GM19324 (cell line): ENCODE data around the gene PRR3.

ENCODE experiments used
- ATAC-seq: cut with Tn5 transposase; IDR thresholded peaks from one replicate; pipeline ENCODE4 v1.9.1; 2021; ENCODE audit warnings: mild to moderate bottlenecking, moderate library complexity; ENCODE audit not compliant: unreplicated experiment, low FRiP score

Gene PRR3

GRCh38 chr6:30610065-30610464, 53.0 kb downstream of the PRR3 start:
- no peak for ATAC-seq

- no peak for ATAC-seq
These were observed 54.2 kb downstream of the PRR3 start for GRCh38 chr6:30611150-30611855.

- ATAC-seq, result no peak
These were observed 54.7 kb downstream of the PRR3 start for GRCh38 chr6:30611856-30612194.

GRCh38 chr6:30612213-30612612, 55.1 kb downstream of the PRR3 start:
- no peak for ATAC-seq

- no peak for ATAC-seq
These were observed 55.7 kb downstream of the PRR3 start for GRCh38 chr6:30612687-30613248.
